ENCODE data around the gene ABTB1. TPM values are rescaled to one million over a fixed set of nuclear protein-coding genes. Genes with fewer than 3 reads are reported as not detected.

Gene ABTB1
- total and polyA plus RNA-seq, 9 of the 15 experiments (the other 6 are each of a cell fraction or from before 2014, with no cell fraction given): 0.04 to 2.3 (median 0.55) TPM; not detected in 1

GRCh38 chr3:127672429-127673190 lies at the start of gene ABTB1 (continued):
- TF ChIP-seq, protein P1, sequence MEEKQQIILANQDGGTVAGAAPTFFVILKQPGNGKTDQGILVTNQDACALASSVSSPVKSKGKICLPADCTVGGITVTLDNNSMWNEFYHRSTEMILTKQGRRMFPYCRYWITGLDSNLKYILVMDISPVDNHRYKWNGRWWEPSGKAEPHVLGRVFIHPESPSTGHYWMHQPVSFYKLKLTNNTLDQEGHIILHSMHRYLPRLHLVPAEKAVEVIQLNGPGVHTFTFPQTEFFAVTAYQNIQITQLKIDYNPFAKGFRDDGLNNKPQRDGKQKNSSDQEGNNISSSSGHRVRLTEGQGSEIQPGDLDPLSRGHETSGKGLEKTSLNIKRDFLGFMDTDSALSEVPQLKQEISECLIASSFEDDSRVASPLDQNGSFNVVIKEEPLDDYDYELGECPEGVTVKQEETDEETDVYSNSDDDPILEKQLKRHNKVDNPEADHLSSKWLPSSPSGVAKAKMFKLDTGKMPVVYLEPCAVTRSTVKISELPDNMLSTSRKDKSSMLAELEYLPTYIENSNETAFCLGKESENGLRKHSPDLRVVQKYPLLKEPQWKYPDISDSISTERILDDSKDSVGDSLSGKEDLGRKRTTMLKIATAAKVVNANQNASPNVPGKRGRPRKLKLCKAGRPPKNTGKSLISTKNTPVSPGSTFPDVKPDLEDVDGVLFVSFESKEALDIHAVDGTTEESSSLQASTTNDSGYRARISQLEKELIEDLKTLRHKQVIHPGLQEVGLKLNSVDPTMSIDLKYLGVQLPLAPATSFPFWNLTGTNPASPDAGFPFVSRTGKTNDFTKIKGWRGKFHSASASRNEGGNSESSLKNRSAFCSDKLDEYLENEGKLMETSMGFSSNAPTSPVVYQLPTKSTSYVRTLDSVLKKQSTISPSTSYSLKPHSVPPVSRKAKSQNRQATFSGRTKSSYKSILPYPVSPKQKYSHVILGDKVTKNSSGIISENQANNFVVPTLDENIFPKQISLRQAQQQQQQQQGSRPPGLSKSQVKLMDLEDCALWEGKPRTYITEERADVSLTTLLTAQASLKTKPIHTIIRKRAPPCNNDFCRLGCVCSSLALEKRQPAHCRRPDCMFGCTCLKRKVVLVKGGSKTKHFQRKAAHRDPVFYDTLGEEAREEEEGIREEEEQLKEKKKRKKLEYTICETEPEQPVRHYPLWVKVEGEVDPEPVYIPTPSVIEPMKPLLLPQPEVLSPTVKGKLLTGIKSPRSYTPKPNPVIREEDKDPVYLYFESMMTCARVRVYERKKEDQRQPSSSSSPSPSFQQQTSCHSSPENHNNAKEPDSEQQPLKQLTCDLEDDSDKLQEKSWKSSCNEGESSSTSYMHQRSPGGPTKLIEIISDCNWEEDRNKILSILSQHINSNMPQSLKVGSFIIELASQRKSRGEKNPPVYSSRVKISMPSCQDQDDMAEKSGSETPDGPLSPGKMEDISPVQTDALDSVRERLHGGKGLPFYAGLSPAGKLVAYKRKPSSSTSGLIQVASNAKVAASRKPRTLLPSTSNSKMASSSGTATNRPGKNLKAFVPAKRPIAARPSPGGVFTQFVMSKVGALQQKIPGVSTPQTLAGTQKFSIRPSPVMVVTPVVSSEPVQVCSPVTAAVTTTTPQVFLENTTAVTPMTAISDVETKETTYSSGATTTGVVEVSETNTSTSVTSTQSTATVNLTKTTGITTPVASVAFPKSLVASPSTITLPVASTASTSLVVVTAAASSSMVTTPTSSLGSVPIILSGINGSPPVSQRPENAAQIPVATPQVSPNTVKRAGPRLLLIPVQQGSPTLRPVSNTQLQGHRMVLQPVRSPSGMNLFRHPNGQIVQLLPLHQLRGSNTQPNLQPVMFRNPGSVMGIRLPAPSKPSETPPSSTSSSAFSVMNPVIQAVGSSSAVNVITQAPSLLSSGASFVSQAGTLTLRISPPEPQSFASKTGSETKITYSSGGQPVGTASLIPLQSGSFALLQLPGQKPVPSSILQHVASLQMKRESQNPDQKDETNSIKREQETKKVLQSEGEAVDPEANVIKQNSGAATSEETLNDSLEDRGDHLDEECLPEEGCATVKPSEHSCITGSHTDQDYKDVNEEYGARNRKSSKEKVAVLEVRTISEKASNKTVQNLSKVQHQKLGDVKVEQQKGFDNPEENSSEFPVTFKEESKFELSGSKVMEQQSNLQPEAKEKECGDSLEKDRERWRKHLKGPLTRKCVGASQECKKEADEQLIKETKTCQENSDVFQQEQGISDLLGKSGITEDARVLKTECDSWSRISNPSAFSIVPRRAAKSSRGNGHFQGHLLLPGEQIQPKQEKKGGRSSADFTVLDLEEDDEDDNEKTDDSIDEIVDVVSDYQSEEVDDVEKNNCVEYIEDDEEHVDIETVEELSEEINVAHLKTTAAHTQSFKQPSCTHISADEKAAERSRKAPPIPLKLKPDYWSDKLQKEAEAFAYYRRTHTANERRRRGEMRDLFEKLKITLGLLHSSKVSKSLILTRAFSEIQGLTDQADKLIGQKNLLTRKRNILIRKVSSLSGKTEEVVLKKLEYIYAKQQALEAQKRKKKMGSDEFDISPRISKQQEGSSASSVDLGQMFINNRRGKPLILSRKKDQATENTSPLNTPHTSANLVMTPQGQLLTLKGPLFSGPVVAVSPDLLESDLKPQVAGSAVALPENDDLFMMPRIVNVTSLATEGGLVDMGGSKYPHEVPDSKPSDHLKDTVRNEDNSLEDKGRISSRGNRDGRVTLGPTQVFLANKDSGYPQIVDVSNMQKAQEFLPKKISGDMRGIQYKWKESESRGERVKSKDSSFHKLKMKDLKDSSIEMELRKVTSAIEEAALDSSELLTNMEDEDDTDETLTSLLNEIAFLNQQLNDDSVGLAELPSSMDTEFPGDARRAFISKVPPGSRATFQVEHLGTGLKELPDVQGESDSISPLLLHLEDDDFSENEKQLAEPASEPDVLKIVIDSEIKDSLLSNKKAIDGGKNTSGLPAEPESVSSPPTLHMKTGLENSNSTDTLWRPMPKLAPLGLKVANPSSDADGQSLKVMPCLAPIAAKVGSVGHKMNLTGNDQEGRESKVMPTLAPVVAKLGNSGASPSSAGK (IDR thresholded peaks at IDR 0.05): no peak; the same call in 1 of the 2 replicates
- TF ChIP-seq, protein P2, sequence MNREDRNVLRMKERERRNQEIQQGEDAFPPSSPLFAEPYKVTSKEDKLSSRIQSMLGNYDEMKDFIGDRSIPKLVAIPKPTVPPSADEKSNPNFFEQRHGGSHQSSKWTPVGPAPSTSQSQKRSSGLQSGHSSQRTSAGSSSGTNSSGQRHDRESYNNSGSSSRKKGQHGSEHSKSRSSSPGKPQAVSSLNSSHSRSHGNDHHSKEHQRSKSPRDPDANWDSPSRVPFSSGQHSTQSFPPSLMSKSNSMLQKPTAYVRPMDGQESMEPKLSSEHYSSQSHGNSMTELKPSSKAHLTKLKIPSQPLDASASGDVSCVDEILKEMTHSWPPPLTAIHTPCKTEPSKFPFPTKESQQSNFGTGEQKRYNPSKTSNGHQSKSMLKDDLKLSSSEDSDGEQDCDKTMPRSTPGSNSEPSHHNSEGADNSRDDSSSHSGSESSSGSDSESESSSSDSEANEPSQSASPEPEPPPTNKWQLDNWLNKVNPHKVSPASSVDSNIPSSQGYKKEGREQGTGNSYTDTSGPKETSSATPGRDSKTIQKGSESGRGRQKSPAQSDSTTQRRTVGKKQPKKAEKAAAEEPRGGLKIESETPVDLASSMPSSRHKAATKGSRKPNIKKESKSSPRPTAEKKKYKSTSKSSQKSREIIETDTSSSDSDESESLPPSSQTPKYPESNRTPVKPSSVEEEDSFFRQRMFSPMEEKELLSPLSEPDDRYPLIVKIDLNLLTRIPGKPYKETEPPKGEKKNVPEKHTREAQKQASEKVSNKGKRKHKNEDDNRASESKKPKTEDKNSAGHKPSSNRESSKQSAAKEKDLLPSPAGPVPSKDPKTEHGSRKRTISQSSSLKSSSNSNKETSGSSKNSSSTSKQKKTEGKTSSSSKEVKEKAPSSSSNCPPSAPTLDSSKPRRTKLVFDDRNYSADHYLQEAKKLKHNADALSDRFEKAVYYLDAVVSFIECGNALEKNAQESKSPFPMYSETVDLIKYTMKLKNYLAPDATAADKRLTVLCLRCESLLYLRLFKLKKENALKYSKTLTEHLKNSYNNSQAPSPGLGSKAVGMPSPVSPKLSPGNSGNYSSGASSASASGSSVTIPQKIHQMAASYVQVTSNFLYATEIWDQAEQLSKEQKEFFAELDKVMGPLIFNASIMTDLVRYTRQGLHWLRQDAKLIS (CRISPR knock-in tag; IDR thresholded peaks at IDR 0.05): 0 out of 2 replicates have a peak, but pooled peaks have one; percentile 71
- TF ChIP-seq GATAD2B (IDR thresholded peaks at IDR 0.05; ENCODE audit: borderline replicate concordance): 0 out of 2 replicates have a peak, but pooled peaks have one; percentile 18
- peak; percentile 38; the same call in 1 of the 2 replicates for TF ChIP-seq L3MBTL2 (IDR thresholded peaks at IDR 0.05)
- peak; percentile 42 for TF ChIP-seq POLR2B (IDR thresholded peaks at IDR 0.05; ENCODE audit: low read depth, partially characterized antibody)
- TF ChIP-seq KLF6 (CRISPR knock-in tag; IDR thresholded peaks at IDR 0.05; ENCODE audit: borderline replicate concordance): no peak
- TF ChIP-seq MCM5 (IDR thresholded peaks at IDR 0.05; ENCODE audit: low read depth): no peak
- TF ChIP-seq SRSF7 (optimal IDR thresholded peaks at IDR 0.05; ENCODE audit: low read depth, low read length): no peak
- 0 out of 2 replicates have a peak, but pooled peaks have one; percentile 19 for TF ChIP-seq SIN3B (IDR thresholded peaks at IDR 0.05; ENCODE audit: low read depth)

Data from K562 (cell line).